Measurements from ENCODE around the gene B9D2.
A peak's percentile ranks its signal among the peaks of the same experiment; 100 is the strongest.
"Not testable (repeated sequence)": the region's sequence is repeated elsewhere in the genome, so short reads cannot be mapped to it uniquely, and the experiment has no call there.

Gene B9D2

GRCh38 chr19:41363753-41364523, at the start of gene B9D2:
Gene B9D2, minus strand, starts transcription at chr19:41364149. Its CDS starts 630 bp downstream, at chr19:41363519.
- DNase-seq: peak; percentile 94

- no peak for DNase-seq
These were observed 49.0 kb upstream of the B9D2 start for GRCh38 chr19:41412953-41413352.

GRCh38 chr19:41411968-41412265, 48.0 kb upstream of the B9D2 start:
- no peak for DNase-seq

GRCh38 chr19:41411100-41411967, 47.4 kb upstream of the B9D2 start:
- no peak for DNase-seq

GRCh38 chr19:41410336-41411054, 46.5 kb upstream of the B9D2 start:
- no peak for DNase-seq

GRCh38 chr19:41409288-41409687, 45.3 kb upstream of the B9D2 start:
- no peak for DNase-seq

- not testable (repeated sequence) for DNase-seq
These were observed 44.9 kb upstream of the B9D2 start for GRCh38 chr19:41408846-41409245.

- peak; percentile 37 for DNase-seq
These were observed 44.3 kb upstream of the B9D2 start for GRCh38 chr19:41408256-41408655.

- no peak for DNase-seq
These were observed 43.3 kb upstream of the B9D2 start for GRCh38 chr19:41407271-41407670.

GRCh38 chr19:41405776-41406175, 41.8 kb upstream of the B9D2 start:
- no peak for DNase-seq

- DNase-seq: no peak
These were observed 39.4 kb upstream of the B9D2 start for GRCh38 chr19:41403181-41403970.

GRCh38 chr19:41402010-41402409, 38.1 kb upstream of the B9D2 start:
- DNase-seq: no peak

GRCh38 chr19:41401483-41401882, 37.5 kb upstream of the B9D2 start:
- DNase-seq: no peak

GRCh38 chr19:41399525-41399924, 35.6 kb upstream of the B9D2 start:
- DNase-seq: no peak

- no peak for DNase-seq
These were observed 35.1 kb upstream of the B9D2 start for GRCh38 chr19:41399091-41399490.

- DNase-seq: no peak
These were observed 34.6 kb upstream of the B9D2 start for GRCh38 chr19:41398598-41398997.

GRCh38 chr19:41398050-41398418, 34.1 kb upstream of the B9D2 start:
- DNase-seq: no peak

GRCh38 chr19:41397086-41398049, 33.4 kb upstream of the B9D2 start, which contains the start of the genes BCKDHA and EXOSC5:
Gene BCKDHA, plus strand, starts transcription at chr19:41397818. Its CDS starts 10 bp downstream, at chr19:41397828.
Gene EXOSC5, minus strand, starts transcription at chr19:41397359. Its CDS starts 31 bp downstream, at chr19:41397328.
- DNase-seq: peak; percentile 94

- DNase-seq: no peak
These were observed 31.4 kb upstream of the B9D2 start for GRCh38 chr19:41395355-41395754.

- DNase-seq: no peak
These were observed 28.8 kb upstream of the B9D2 start for GRCh38 chr19:41392775-41393174.

GRCh38 chr19:41391618-41392017, 27.7 kb upstream of the B9D2 start:
- DNase-seq: no peak

All from NCI-H2107 (cell line).